Adipocyte (in vitro differentiated cells): Measurements from ENCODE around the gene RARB.

Experiments
- DNase-seq: peaks from one replicate; pipeline ENCODE4 v3.0.0-alpha.2; 2015; ENCODE audit warnings: low read depth
- H3K27me3 ChIP-seq: replicated peaks from 2 replicates; pipeline ENCODE4 v1.7.0; 2013; ENCODE audit warnings: mild to moderate bottlenecking, low read length, moderate library complexity; ENCODE audit not compliant: control insufficient read depth, insufficient read depth
- H3K36me3 ChIP-seq: 2 replicates; pipeline ENCODE4 v1.7.0; 2013; ENCODE audit warnings: low read length, mild to moderate bottlenecking, moderate library complexity; ENCODE audit not compliant: control insufficient read depth, insufficient read depth, severe bottlenecking
- H3K4me1 ChIP-seq: 2 replicates; pipeline ENCODE4 v1.7.0; 2013; ENCODE audit warnings: mild to moderate bottlenecking, low read length, moderate library complexity; ENCODE audit not compliant: control insufficient read depth, insufficient read depth
- H3K4me3 ChIP-seq: 2 replicates; pipeline ENCODE4 v1.7.0; 2013; ENCODE audit warnings: mild to moderate bottlenecking, low read length, moderate library complexity
- H3K9ac ChIP-seq: 2 replicates; pipeline ENCODE4 v1.7.0; 2013; ENCODE audit warnings: mild to moderate bottlenecking, low read length, moderate library complexity
- H3K9me3 ChIP-seq: 2 replicates; pipeline ENCODE4 v1.7.0; 2013; ENCODE audit warnings: mild to moderate bottlenecking, low read length, moderate library complexity; ENCODE audit not compliant: control insufficient read depth

Gene RARB

GRCh38 chr3:25400587-25400986, 27.5 kb upstream of the RARB start:
- Histone ChIP-seq H3K4me3 (no peak overlapping the region), H3K9ac (no peak overlapping the region), H3K9me3 (no peaks in the 10 kb centered on the region), H3K4me1 (no peaks in the 10 kb centered on the region), H3K36me3 (no peaks in the 10 kb centered on the region), H3K27me3 (peaks cover 8% of the 10 kb centered on the region)
- DNase-seq = no peak

- no peaks in the 10 kb centered on the region for H3K9me3 ChIP-seq
- H3K9ac ChIP-seq = no peak overlapping the region
- DNase-seq = no peak
- H3K36me3 ChIP-seq = no peaks in the 10 kb centered on the region
- no peak overlapping the region for H3K4me3 ChIP-seq
- peaks cover 9% of the 10 kb centered on the region for H3K27me3 ChIP-seq
- H3K4me1 ChIP-seq = no peaks in the 10 kb centered on the region
These were observed 24.1 kb upstream of the RARB start for GRCh38 chr3:25403968-25404367.

GRCh38 chr3:25404569-25404968, 23.5 kb upstream of the RARB start:
- no peak for DNase-seq
- H3K9me3 ChIP-seq = no peaks in the 10 kb centered on the region
- H3K4me1 ChIP-seq = no peaks in the 10 kb centered on the region
- no peaks in the 10 kb centered on the region for H3K36me3 ChIP-seq
- no peak overlapping the region for H3K4me3 ChIP-seq
- H3K9ac ChIP-seq = no peak overlapping the region
- H3K27me3 ChIP-seq = peaks cover 5% of the 10 kb centered on the region

GRCh38 chr3:25405335-25405734, 22.7 kb upstream of the RARB start:
- Histone ChIP-seq H3K36me3 (no peaks in the 10 kb centered on the region), H3K9ac (no peak overlapping the region), H3K27me3 (peaks cover 3% of the 10 kb centered on the region), H3K4me3 (no peak overlapping the region), H3K4me1 (no peaks in the 10 kb centered on the region), H3K9me3 (no peaks in the 10 kb centered on the region)
- DNase-seq = no peak

GRCh38 chr3:25410703-25411102, 17.4 kb upstream of the RARB start:
- no peaks in the 10 kb centered on the region for H3K9me3 ChIP-seq
- no peak overlapping the region for H3K9ac ChIP-seq
- DNase-seq = no peak
- peaks cover 3% of the 10 kb centered on the region for H3K27me3 ChIP-seq
- no peak overlapping the region for H3K4me3 ChIP-seq
- no peaks in the 10 kb centered on the region for H3K36me3 ChIP-seq
- no peaks in the 10 kb centered on the region for H3K4me1 ChIP-seq

- Histone ChIP-seq H3K9ac (no peak overlapping the region), H3K9me3 (peaks cover 5% of the 10 kb centered on the region), H3K27me3 (peaks cover 3% of the 10 kb centered on the region), H3K36me3 (no peaks in the 10 kb centered on the region), H3K4me1 (no peaks in the 10 kb centered on the region), H3K4me3 (no peak overlapping the region)
- DNase-seq = peak; percentile 55
These were observed 15.8 kb upstream of the RARB start for GRCh38 chr3:25412269-25412668.

GRCh38 chr3:25416176-25416575, 11.9 kb upstream of the RARB start:
- Histone ChIP-seq H3K4me3 (no peak overlapping the region), H3K9me3 (peaks cover 10% of the 10 kb centered on the region), H3K27me3 (no peaks in the 10 kb centered on the region), H3K4me1 (no peaks in the 10 kb centered on the region), H3K9ac (no peak overlapping the region), H3K36me3 (no peaks in the 10 kb centered on the region)
- DNase-seq = no peak

- Histone ChIP-seq H3K36me3 (no peaks in the 10 kb centered on the region), H3K4me3 (no peak overlapping the region), H3K9ac (no peak overlapping the region), H3K4me1 (no peaks in the 10 kb centered on the region), H3K27me3 (no peaks in the 10 kb centered on the region), H3K9me3 (peaks cover 10% of the 10 kb centered on the region)
- no peak for DNase-seq
These were observed 9.5 kb upstream of the RARB start for GRCh38 chr3:25418596-25418995.

GRCh38 chr3:25419251-25419650, 8.8 kb upstream of the RARB start:
- Histone ChIP-seq H3K27me3 (no peaks in the 10 kb centered on the region), H3K9ac (no peak overlapping the region), H3K4me1 (no peaks in the 10 kb centered on the region), H3K9me3 (peaks cover 10% of the 10 kb centered on the region), H3K4me3 (no peak overlapping the region), H3K36me3 (no peaks in the 10 kb centered on the region)
- peak; percentile 30 for DNase-seq

- no peak for DNase-seq
- H3K36me3 ChIP-seq = no peaks in the 10 kb centered on the region
- no peak overlapping the region for H3K4me3 ChIP-seq
- H3K4me1 ChIP-seq = no peaks in the 10 kb centered on the region
- H3K9ac ChIP-seq = no peak overlapping the region
- no peaks in the 10 kb centered on the region for H3K27me3 ChIP-seq
- H3K9me3 ChIP-seq = peaks cover 10% of the 10 kb centered on the region
These were observed 7.9 kb upstream of the RARB start for GRCh38 chr3:25420147-25420546.

GRCh38 chr3:25420885-25421284, 7.2 kb upstream of the RARB start:
- no peaks in the 10 kb centered on the region for H3K4me1 ChIP-seq
- no peaks in the 10 kb centered on the region for H3K36me3 ChIP-seq
- H3K4me3 ChIP-seq = no peak overlapping the region
- DNase-seq = no peak
- H3K9me3 ChIP-seq = peaks cover 10% of the 10 kb centered on the region
- H3K9ac ChIP-seq = no peak overlapping the region
- no peaks in the 10 kb centered on the region for H3K27me3 ChIP-seq

- no peaks in the 10 kb centered on the region for H3K27me3 ChIP-seq
- H3K9me3 ChIP-seq = peaks cover 10% of the 10 kb centered on the region
- no peak overlapping the region for H3K9ac ChIP-seq
- H3K4me3 ChIP-seq = no peak overlapping the region
- H3K4me1 ChIP-seq = no peaks in the 10 kb centered on the region
- no peak for DNase-seq
- no peaks in the 10 kb centered on the region for H3K36me3 ChIP-seq
These were observed 6.3 kb upstream of the RARB start for GRCh38 chr3:25421747-25422146.
